ENCODE results near the gene GRIN2D. TPM values are rescaled to one million over a fixed set of nuclear protein-coding genes. Genes with fewer than 3 reads are reported as not detected.

GRIN2D gene
- total and polyA plus RNA-seq, 2 of the 8 experiments (the other 6 are each of a cell fraction or from before 2014, with no cell fraction given) = 2.2 to 12.4 TPM

DNA sequence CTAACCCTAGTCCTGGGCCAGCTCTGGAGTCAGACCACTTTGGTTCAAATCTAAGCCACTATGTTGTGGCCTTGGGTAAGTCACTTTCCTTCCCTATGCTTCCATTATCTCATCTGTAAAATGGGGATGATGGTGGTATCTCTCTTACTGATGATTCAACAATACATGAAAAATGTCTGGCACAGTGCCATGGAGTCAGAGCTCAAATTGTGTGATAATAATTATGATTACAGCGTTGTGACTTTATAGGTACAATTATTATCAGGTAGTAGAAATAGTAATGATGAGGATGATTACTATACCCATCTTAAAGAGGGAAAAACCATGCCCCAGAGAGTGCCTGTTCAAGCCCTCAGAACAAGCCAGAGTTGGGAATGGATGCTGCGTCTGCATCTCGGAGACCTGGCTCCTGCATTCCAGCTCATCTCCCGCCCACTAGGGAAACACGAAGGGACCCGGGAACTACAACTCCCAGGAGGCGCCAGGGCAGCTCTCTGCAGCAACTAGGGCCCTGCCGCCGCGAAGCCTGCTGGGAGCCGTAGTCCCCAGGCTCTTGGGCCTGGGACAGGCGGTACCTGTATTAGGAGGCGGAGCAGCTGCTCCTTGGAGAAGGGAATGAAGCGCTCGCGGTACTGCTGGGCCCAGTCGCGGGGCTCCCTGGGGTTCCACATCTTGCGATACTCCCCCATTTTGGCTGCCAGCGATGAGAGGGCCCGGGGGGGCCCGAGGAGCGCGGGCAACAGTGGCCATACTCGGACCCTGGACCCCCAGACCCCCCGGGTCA lies 30.6 kb upstream of the GRIN2D start (continued):
- no peak for TF ChIP-seq HDAC6 (IDR thresholded peaks at IDR 0.05; ENCODE audit: low read depth, low read length)
- 0 out of 2 replicates have a peak, but pooled peaks have one; percentile 25 for TF ChIP-seq YY1 (IDR thresholded peaks at IDR 0.05; ENCODE audit: low read depth, low read length)
- peak; percentile 58; the same call in 1 of the 2 replicates for TF ChIP-seq SP1 (IDR thresholded peaks at IDR 0.05; ENCODE audit: low read depth, low read length)
- no peak for TF ChIP-seq BCL11A (IDR thresholded peaks at IDR 0.05; ENCODE audit: low read depth in 2 of 2, low read length in 2 of 2)
- no peak for TF ChIP-seq JUND (IDR thresholded peaks at IDR 0.05; ENCODE audit: low read length)
- no peak for TF ChIP-seq SAP30 (IDR thresholded peaks at IDR 0.05; ENCODE audit: insufficient read depth, insufficient replicate concordance, low read length)
- TF ChIP-seq BRCA1 (IDR thresholded peaks at IDR 0.05; ENCODE audit: low read depth, low read length) = 0 out of 2 replicates have a peak, but pooled peaks have one; percentile 27
- TF ChIP-seq SIX5 (IDR thresholded peaks at IDR 0.05; ENCODE audit: low read depth, low read length) = peak; percentile 98

Data from H1 (cell line).